ENCODE measurements around the gene GRIK3. TPM values are rescaled to one million over a fixed set of nuclear protein-coding genes. Genes with fewer than 3 reads are reported as not detected.

The GRIK3 gene
- total RNA-seq, 1 experiment from 2014 or later = 5.5 TPM

DNA sequence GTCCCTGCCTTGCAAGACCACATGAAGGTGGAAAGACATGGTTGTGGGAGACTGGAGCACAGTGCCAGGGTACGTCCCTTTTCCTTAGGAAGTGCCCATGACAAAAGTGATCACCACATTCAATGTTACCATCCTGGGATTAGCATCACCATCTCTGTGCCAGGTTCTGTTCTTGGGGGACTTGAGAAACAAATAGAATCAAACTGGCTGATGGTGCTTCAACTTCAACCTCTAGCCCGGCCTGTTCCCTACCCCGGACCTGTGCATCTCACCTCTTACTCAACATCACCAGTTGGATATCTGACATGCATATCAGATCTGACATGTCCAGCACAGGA lies 153.3 kb downstream of the GRIK3 start (continued):
- TF ChIP-seq, protein P1, sequence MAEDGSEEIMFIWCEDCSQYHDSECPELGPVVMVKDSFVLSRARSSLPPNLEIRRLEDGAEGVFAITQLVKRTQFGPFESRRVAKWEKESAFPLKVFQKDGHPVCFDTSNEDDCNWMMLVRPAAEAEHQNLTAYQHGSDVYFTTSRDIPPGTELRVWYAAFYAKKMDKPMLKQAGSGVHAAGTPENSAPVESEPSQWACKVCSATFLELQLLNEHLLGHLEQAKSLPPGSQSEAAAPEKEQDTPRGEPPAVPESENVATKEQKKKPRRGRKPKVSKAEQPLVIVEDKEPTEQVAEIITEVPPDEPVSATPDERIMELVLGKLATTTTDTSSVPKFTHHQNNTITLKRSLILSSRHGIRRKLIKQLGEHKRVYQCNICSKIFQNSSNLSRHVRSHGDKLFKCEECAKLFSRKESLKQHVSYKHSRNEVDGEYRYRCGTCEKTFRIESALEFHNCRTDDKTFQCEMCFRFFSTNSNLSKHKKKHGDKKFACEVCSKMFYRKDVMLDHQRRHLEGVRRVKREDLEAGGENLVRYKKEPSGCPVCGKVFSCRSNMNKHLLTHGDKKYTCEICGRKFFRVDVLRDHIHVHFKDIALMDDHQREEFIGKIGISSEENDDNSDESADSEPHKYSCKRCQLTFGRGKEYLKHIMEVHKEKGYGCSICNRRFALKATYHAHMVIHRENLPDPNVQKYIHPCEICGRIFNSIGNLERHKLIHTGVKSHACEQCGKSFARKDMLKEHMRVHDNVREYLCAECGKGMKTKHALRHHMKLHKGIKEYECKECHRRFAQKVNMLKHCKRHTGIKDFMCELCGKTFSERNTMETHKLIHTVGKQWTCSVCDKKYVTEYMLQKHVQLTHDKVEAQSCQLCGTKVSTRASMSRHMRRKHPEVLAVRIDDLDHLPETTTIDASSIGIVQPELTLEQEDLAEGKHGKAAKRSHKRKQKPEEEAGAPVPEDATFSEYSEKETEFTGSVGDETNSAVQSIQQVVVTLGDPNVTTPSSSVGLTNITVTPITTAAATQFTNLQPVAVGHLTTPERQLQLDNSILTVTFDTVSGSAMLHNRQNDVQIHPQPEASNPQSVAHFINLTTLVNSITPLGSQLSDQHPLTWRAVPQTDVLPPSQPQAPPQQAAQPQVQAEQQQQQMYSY (CRISPR knock-in tag; IDR thresholded peaks at IDR 0.05) = no peak
- TF ChIP-seq MYBL2 (CRISPR knock-in tag; IDR thresholded peaks at IDR 0.05) = no peak

DNA sequence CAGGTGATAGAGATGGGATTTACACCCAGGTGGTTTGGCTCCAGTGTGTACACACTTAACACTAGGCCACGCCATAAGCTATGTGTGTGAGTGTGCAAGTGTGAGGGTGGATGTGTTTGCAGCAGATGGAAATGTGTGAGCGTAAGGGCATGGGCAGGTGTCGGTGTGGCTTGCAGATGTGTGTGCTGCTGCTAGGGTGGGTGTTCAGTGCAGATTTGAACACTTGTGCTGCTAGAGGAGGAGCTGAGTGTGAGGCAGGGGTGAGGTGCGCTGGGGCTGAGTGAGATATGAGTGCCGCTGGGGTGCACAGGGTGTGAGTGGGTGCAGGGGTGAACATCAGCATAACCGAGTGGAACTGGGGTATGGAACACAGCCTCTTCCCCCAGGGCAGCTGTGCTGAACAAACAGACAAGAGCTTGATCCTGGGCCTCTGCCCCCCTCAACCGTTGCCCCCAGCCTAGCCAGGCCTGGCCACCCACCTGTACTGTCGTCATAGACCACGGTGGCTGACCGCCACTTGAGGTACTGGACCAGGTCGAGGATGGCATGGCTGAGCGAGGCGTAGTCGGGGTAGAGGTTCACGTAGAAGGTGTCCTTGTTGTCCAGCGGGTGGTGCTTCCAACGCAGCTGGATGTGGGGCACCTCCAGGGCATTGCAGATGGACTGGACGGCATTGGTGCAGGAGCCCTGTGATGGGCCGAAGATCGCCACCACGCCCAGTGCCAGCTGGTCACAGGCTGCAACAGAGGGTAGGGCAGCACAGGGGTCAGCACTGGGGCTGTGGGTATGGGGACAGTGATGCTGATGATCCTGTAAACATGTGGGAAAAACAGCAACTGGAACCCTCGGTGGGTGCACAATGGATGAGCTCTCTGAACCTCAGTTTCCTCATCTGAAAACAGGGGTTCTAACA lies 153.9 kb downstream of the GRIK3 start:
- no peak for DNase-seq (ENCODE audit: low spot score)
- TF ChIP-seq, protein P2, sequence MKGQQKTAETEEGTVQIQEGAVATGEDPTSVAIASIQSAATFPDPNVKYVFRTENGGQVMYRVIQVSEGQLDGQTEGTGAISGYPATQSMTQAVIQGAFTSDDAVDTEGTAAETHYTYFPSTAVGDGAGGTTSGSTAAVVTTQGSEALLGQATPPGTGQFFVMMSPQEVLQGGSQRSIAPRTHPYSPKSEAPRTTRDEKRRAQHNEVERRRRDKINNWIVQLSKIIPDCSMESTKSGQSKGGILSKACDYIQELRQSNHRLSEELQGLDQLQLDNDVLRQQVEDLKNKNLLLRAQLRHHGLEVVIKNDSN (CRISPR knock-in tag; IDR thresholded peaks at IDR 0.05) = no peak
- TF ChIP-seq, protein P3, sequence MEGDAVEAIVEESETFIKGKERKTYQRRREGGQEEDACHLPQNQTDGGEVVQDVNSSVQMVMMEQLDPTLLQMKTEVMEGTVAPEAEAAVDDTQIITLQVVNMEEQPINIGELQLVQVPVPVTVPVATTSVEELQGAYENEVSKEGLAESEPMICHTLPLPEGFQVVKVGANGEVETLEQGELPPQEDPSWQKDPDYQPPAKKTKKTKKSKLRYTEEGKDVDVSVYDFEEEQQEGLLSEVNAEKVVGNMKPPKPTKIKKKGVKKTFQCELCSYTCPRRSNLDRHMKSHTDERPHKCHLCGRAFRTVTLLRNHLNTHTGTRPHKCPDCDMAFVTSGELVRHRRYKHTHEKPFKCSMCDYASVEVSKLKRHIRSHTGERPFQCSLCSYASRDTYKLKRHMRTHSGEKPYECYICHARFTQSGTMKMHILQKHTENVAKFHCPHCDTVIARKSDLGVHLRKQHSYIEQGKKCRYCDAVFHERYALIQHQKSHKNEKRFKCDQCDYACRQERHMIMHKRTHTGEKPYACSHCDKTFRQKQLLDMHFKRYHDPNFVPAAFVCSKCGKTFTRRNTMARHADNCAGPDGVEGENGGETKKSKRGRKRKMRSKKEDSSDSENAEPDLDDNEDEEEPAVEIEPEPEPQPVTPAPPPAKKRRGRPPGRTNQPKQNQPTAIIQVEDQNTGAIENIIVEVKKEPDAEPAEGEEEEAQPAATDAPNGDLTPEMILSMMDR (IDR thresholded peaks at IDR 0.05) = no peak
- TF ChIP-seq, protein P4, sequence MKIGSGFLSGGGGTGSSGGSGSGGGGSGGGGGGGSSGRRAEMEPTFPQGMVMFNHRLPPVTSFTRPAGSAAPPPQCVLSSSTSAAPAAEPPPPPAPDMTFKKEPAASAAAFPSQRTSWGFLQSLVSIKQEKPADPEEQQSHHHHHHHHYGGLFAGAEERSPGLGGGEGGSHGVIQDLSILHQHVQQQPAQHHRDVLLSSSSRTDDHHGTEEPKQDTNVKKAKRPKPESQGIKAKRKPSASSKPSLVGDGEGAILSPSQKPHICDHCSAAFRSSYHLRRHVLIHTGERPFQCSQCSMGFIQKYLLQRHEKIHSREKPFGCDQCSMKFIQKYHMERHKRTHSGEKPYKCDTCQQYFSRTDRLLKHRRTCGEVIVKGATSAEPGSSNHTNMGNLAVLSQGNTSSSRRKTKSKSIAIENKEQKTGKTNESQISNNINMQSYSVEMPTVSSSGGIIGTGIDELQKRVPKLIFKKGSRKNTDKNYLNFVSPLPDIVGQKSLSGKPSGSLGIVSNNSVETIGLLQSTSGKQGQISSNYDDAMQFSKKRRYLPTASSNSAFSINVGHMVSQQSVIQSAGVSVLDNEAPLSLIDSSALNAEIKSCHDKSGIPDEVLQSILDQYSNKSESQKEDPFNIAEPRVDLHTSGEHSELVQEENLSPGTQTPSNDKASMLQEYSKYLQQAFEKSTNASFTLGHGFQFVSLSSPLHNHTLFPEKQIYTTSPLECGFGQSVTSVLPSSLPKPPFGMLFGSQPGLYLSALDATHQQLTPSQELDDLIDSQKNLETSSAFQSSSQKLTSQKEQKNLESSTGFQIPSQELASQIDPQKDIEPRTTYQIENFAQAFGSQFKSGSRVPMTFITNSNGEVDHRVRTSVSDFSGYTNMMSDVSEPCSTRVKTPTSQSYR (CRISPR knock-in tag; IDR thresholded peaks at IDR 0.05) = no peak
- no peak for TF ChIP-seq TEAD4 (CRISPR knock-in tag; IDR thresholded peaks at IDR 0.05)
- TF ChIP-seq, protein P1 (CRISPR knock-in tag; IDR thresholded peaks at IDR 0.05) = no peak
- TF ChIP-seq TCF7 (CRISPR knock-in tag; IDR thresholded peaks at IDR 0.05; ENCODE audit: low read depth) = no peak
- no peak for ATAC-seq
- ChIA-PET CTCF (interaction anchor here (3.3 kb wide), 1 partner anchor 16 kb away, joined by 16 read pairs; no protein-coding TSS in a partner anchor), POLR2A (no interaction called here)
- H3K27me3 Mint-ChIP-seq (ENCODE audit: low read depth) = no peaks in the 10 kb centered on the region
- no peaks in the 10 kb centered on the region for H3K4me1 Mint-ChIP-seq
- no peak overlapping the region for H3K27ac Mint-ChIP-seq
- H3K36me3 Mint-ChIP-seq = no peaks in the 10 kb centered on the region
- H3K9me3 Mint-ChIP-seq = no peaks in the 10 kb centered on the region
- H3K4me3 Mint-ChIP-seq = no peak overlapping the region

DNA sequence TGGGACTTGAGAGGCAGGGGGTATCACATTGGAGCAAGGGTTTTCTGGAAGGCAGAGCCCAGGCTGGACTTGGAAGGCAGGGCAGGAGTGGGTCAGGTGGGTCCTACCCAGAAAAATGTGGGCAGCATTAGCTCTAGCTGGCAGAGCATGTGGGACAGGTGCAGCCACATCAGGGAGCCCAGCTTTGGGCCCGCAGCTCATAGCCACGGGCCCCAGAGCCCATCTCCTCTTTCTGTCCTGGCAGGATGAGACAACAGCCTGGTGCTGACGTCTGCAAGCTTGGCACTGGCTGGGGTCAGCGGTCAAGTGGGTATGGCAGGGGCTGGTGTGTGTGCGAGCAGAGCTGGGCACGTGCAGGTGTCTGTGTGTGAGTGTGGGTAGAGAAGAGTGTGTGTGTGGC lies 154.7 kb downstream of the GRIK3 start:
- POLR2A ChIA-PET = no interaction called here
- H3K4me3 Mint-ChIP-seq = no peak overlapping the region
- CTCF ChIA-PET = interaction anchor here (3.3 kb wide), 1 partner anchor 15 kb away, joined by 16 read pairs; no protein-coding TSS in a partner anchor
- no peaks in the 10 kb centered on the region; the same call in 1 of the 2 replicates for H3K27me3 Mint-ChIP-seq (ENCODE audit: low read depth)
- no peak for ATAC-seq
- H3K9me3 Mint-ChIP-seq = no peaks in the 10 kb centered on the region
- H3K36me3 Mint-ChIP-seq = no peaks in the 10 kb centered on the region
- no peak for DNase-seq (ENCODE audit: low spot score)
- no peaks in the 10 kb centered on the region for H3K4me1 Mint-ChIP-seq
- no peak overlapping the region for H3K27ac Mint-ChIP-seq
- TF ChIP-seq, protein P5, sequence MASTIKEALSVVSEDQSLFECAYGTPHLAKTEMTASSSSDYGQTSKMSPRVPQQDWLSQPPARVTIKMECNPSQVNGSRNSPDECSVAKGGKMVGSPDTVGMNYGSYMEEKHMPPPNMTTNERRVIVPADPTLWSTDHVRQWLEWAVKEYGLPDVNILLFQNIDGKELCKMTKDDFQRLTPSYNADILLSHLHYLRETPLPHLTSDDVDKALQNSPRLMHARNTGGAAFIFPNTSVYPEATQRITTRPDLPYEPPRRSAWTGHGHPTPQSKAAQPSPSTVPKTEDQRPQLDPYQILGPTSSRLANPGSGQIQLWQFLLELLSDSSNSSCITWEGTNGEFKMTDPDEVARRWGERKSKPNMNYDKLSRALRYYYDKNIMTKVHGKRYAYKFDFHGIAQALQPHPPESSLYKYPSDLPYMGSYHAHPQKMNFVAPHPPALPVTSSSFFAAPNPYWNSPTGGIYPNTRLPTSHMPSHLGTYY (CRISPR knock-in tag; IDR thresholded peaks at IDR 0.05) = no peak

All from WTC11 (cell line).